NT2/D1 (cell line): ENCODE results near the gene PFAS.

Experiments used
- SUZ12 ChIP-seq: IDR thresholded peaks from 2 replicates; pipeline ENCODE4 v1.6.1; 2011; ENCODE audit not compliant: insufficient read length, insufficient read depth; ENCODE audit errors: extremely low read depth
- YY1 ChIP-seq: IDR thresholded peaks from 2 replicates; pipeline ENCODE4 v1.6.1; 2011; ENCODE audit not compliant: insufficient read length, insufficient read depth
- ZNF274 ChIP-seq: IDR thresholded peaks from 2 replicates; pipeline ENCODE4 v1.6.1; 2011; ENCODE audit warnings: mild to moderate bottlenecking, low read depth, low read length

GRCh38 chr17:8284126-8284525 lies 35.0 kb downstream of the PFAS start:
- no peak for TF ChIP-seq YY1
- no peak for TF ChIP-seq SUZ12
- TF ChIP-seq ZNF274, result no peak
